Measurements from ENCODE around the gene RTL10.

The RTL10 gene

GRCh38 chr22:19823191-19823901, 31.3 kb downstream of the RTL10 start:
- DNase-seq (ENCODE audit: low read depth in 3 of 3), result no peak

- no peak for DNase-seq (ENCODE audit: low read depth in 3 of 3)
These were observed 32.2 kb downstream of the RTL10 start for GRCh38 chr22:19822301-19823117.

- no peak for DNase-seq (ENCODE audit: low read depth in 3 of 3)
These were observed 33.0 kb downstream of the RTL10 start for GRCh38 chr22:19821523-19822300.

DNA sequence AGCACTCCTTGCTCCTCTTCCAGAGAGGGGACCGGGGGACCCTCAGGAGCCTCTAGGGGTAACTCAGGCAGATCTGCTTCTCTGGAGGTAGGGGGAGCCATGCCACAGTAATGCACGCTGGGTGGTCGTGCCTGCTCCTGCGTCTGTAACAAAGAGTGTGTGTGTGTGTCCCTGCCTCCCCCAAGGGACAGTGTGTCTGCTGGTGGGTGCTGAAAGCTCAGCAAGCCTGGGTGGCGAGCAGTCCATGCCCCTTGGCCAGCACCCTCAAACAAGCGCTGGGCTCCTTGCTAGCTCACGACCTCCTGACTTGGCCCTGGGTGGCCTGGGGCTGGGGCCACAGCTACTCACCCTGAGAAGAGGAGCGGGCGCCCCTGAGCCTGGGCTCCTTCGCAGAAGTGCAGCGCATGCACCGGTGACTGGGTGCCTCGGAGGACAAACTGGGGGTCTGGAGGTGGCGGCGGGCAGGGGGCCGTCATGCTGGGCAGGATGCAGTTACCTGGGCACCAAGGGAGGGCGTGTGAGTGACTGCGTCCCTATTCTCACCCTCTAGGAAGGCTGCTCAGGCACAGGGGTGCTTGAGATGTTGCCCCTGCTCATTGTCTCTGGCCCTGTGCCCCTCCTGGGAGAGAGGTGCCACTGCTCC, 33.7 kb downstream of the RTL10 start:
- no peak for DNase-seq (ENCODE audit: low read depth in 3 of 3)

- no peak for DNase-seq (ENCODE audit: low read depth in 3 of 3)
These were observed 34.5 kb downstream of the RTL10 start for GRCh38 chr22:19819911-19820879.

- no peak for DNase-seq (ENCODE audit: low read depth in 3 of 3)
These were observed 35.3 kb downstream of the RTL10 start for GRCh38 chr22:19819208-19819910.

DNA sequence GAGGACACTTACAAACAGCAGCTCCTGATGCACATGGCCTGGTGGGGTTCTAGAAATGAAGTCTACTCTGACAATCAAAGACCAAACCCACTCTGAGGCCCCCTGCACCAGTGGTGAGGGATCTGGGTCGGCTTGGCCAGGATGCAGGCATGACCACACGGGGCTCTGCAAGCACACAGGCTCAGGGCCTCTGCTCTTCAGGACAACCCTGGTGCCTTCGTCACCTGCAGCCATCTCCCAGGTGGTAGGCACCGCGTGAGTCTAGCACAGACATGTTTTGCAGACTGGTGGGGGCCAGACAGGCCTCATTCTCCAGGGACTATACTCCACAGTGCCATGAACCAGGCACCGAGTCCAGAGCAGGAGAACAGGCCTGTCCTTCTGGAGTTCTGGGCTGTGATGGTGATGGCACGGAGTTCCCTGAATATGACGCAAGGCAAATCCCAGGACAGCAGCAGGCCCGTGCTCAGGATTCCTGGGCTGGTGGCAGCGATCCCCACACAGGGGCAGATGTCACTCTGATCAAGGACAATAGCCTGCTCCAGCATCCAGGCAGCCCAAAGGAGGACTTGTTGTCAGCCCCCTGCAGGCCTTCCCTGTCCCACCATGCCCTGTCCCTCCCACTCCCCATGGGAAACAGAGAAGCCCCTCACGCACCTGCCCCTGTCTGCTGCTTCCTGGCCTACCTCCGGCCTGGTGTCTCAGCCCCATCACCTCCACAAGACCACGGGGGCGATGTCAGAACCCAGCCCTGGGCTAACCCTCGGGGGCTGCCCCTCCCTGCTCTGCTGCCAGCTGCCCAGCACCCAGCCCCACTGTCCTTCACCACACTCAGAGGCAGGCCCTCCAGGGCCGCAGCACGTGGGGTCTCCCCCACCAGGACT, 36.1 kb downstream of the RTL10 start:
- no peak for DNase-seq (ENCODE audit: low read depth in 3 of 3)

DNA sequence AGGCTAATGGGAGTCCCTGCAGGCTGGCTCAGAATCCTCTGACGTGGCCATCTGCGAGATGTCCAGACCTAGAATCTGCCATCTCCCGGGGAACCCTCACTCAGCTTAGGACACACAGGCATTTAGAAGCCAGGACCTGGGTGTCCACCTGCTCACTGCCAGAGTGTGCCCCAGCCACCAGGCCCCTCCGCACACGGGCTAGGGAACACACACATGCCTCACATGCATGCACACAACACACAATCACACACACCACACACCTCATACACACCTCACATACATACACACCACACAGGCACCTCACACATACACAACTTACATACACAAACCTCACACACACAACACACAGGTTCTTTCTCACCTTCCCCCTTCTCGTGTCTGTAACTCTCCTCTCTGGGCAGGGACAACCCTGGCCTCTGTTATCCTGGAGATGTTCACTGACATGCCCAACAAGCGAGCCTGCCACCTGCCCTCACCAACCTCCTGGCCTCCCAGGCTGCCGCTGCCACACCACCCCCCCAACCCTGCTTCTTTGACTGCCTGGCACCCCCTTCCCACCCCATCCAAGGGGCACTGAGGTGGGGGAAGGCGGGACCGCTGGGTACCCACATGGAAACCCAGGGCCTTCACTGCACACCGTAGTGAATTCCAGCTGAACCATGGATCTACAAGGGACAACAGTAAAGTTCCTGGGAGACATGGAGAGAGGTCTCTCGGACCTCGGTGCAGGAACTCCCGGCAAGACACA, 38.1 kb downstream of the RTL10 start:
- DNase-seq (ENCODE audit: low read depth in 3 of 3), result no peak

DNA sequence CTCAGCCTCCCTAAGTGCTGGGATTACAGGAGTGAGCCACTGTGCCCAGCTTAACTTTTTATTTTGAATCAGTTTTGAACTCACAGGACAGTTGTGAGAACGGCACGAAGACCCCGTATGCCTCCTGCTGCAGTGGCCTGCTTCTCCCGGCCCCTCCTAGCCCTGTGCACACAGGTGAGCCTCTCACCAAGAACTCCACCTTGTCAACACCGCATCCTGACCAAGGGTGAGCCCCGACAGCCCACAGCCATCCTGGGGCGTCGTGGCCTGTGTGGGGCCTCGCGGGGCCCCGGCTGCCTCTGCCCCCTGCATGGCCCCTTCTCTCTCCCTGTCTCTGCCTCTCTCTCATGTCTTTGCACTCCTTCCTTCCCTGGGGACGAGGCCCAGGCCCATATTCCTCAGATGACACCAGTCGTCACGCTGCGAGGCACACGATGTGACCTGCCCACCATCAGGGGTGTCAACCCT, 38.8 kb downstream of the RTL10 start:
- DNase-seq (ENCODE audit: low read depth in 3 of 3), result no peak

DNA sequence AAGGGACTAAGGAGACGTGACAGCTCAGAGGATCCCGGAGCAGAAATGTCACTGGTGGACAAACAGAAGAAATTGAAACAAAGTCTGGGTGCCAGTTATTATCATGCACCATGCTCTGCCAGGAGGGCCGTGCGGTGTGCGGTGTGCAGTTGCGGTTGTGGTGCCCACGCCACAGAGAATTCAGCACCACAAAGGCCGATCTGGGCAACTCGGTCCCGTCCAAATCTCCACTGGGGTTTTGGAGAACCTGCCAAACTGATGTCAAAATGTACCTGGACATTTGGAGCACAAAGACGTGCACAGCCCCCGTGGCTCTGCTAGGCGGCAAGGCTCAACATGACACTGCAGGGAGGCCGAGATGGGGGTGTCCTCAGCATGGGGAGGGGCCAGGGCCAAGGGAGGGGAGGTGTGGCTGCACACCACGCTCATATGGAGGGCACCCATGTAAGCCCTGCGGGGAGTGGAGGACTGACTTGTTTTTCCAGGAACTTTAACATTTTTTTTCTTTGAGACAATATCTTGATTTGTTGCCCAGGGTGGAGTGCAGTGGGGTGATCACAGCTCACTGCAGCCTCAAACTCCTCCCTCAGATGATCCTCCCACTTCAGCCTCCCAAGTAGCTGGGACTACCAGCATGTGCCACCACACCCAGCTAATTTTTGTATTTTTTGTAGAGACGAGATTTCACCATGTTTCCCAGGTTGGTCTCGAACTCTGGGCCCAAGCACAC, 39.4 kb downstream of the RTL10 start:
- no peak for DNase-seq (ENCODE audit: low read depth in 3 of 3)

DNA sequence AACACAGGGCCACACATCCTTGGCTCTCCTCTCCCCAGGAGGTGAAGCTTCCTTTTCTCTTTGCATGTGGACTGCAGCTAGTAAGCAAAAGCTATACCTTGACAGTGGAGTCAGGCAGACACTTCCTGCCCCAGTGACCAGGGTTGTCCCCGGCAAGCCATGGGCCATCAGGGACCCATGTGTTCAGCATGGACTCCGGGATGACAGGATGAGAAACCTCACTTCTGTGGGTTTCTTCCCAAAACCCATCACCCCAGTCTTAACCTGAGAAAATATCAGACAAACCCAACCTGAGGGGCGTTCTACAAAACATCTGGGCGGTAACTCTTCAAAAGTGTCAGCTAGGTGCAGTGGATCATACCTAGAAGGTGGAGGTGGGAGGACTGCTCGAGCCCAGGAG, 40.2 kb downstream of the RTL10 start:
- DNase-seq (ENCODE audit: low read depth in 3 of 3), result no peak

DNA sequence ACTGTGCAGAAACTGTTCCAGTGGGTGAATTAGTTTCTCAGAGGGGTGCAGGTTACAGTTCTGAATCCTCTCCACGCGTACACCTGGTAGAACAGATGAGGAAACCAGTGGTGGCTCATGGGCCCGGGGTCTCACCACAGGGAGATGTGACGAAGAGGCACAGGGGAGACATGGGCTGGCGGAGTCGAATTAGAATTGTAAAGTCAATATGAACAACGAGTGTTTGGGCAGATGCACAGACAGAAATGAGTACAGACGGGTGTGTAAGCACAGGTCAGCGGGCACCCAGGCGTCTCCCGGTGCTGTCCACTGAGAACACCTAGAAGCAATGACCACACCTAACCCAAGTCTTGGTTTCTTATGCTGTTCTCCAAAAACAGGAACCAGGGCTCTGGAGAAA, 41.8 kb downstream of the RTL10 start:
- no peak for DNase-seq (ENCODE audit: low read depth in 3 of 3)

GRCh38 chr22:19811811-19812771, 42.6 kb downstream of the RTL10 start:
- DNase-seq (ENCODE audit: low read depth in 3 of 3), result no peak

DNA sequence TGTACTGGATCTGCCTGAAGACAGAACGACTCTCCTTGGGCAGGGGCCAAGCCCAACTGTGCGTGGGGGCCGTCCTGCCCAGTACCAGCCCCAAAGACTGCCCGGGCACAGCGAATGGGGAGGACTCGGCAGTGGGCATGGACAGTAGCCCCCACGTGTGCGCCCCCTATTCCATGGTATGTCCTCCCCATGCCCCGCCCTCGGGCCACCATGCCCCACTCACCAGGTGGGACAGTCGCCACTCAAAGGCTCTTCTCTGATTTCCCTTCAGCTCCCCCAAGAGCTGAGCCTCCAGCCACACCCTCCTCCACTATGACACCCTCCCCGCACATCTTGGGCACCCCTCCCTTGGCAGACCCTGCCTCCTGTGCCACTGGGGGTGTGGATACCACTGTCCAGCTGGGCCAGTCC, 43.5 kb downstream of the RTL10 start:
- no peak for DNase-seq (ENCODE audit: low read depth in 3 of 3)

- no peak for DNase-seq (ENCODE audit: low read depth in 3 of 3)
These were observed 44.1 kb downstream of the RTL10 start for GRCh38 chr22:19810381-19811201.

- DNase-seq (ENCODE audit: low read depth in 3 of 3), result no peak
These were observed 44.9 kb downstream of the RTL10 start for GRCh38 chr22:19809741-19810140.

All from stimulated activated CD4-positive, alpha-beta T cell treated with anti-CD3 and anti-CD28 coated beads, TNF-alpha, amount 100 ng/mL, for 24 hours (primary cell).